IMR-90 (cell line): ENCODE results near the gene PARD3. TPM values are rescaled to one million over a fixed set of nuclear protein-coding genes. Genes with fewer than 3 reads are reported as not detected.

Experiments
- ATAC-seq: fragments of 200-7000 bp; cut with Tn5 transposase; 2 replicates; pipeline ENCODE4 v1.9.1; 2020; ENCODE audit warnings: low read depth, mild to moderate bottlenecking, moderate library complexity
- BruUV-seq: library from RNA; stranded (reverse); fragments of 400-500 nt; replicated peaks from 2 replicates; lab custom pipeline; 2021; lab: Mats Ljungman, UMichigan
- CTCF ChIA-PET: fragments of 300-600 bp; formaldehyde crosslinking; extraction: SDS; loops from one replicate; lab custom pipeline; 2021; ENCODE audit warnings: antibody characterized with exemption; lab: Yijun Ruan, JAX
- POLR2A ChIA-PET: fragments of 300-600 bp; sonication (Branson Sonifier 250); formaldehyde crosslinking; loops from one replicate; lab custom pipeline; 2022; ENCODE audit warnings: antibody characterized with exemption; ENCODE audit not compliant: unreplicated experiment; lab: Charles Lee
- DNase-seq: peaks from one replicate; pipeline ENCODE4 v3.0.0; 2013
- H2AFZ ChIP-seq: replicated peaks from 2 replicates; pipeline ENCODE3; 2013; ENCODE audit warnings: low read length, mild to moderate bottlenecking; ENCODE audit not compliant: poor library complexity
- H2AK5ac ChIP-seq: 2 replicates; pipeline ENCODE4 v1.6.1; 2013; ENCODE audit warnings: low read depth, low read length, inconsistent platforms
- H2AK9ac ChIP-seq: replicated peaks from 2 replicates; pipeline ENCODE3; 2013; ENCODE audit warnings: mild to moderate bottlenecking, low read depth, low read length, moderate library complexity; ENCODE audit not compliant: poor library complexity
- H2BK120ac ChIP-seq: 2 replicates; pipeline ENCODE4 v1.6.1; 2013; ENCODE audit warnings: low read depth, low read length, inconsistent platforms
- H2BK15ac ChIP-seq: 3 replicates; pipeline ENCODE4 v1.6.1; 2013; ENCODE audit warnings: low read depth, low read length, inconsistent platforms
- H2BK20ac ChIP-seq: 2 replicates; pipeline ENCODE4 v1.6.1; 2013; ENCODE audit warnings: low read depth, mild to moderate bottlenecking, inconsistent platforms, low read length, moderate library complexity
- H2BK5ac ChIP-seq: 2 replicates; pipeline ENCODE4 v1.6.1; 2013; ENCODE audit warnings: mild to moderate bottlenecking, low read depth, low read length, inconsistent platforms; ENCODE audit not compliant: poor library complexity, severe bottlenecking
- H3K14ac ChIP-seq: replicated peaks from 2 replicates; pipeline ENCODE4 v1.6.1; 2013; ENCODE audit warnings: low read depth, low read length, inconsistent platforms
- H3K18ac ChIP-seq: 2 replicates; pipeline ENCODE4 v1.6.1; 2013; ENCODE audit warnings: low read depth, low read length, control low read depth
- H3K23ac ChIP-seq: 2 replicates; pipeline ENCODE4 v1.6.1; 2013; ENCODE audit warnings: low read depth, low read length, inconsistent platforms
- H3K27ac ChIP-seq: 2 replicates; pipeline ENCODE4 v1.5.1; 2013; ENCODE audit warnings: mild to moderate bottlenecking, control low read depth, low read length; ENCODE audit not compliant: insufficient read depth
- H3K27me3 ChIP-seq: 2 replicates; pipeline ENCODE4 v1.6.1; 2013; ENCODE audit warnings: low read length; ENCODE audit not compliant: control insufficient read depth, insufficient read depth
- H3K36me3 ChIP-seq: 2 replicates; pipeline ENCODE4 v1.6.1; 2013; ENCODE audit warnings: low read length, mixed read lengths; ENCODE audit not compliant: control insufficient read depth, insufficient read depth
- H3K4ac ChIP-seq: 2 replicates; pipeline ENCODE4 v1.6.1; 2013; ENCODE audit warnings: low read depth, low read length, inconsistent platforms
- H3K4me1 ChIP-seq: 2 replicates; pipeline ENCODE4 v1.6.1; 2013; ENCODE audit warnings: low read length, mixed read lengths; ENCODE audit not compliant: control insufficient read depth, insufficient read depth
- H3K4me2 ChIP-seq: 2 replicates; pipeline ENCODE4 v1.6.1; 2013; ENCODE audit warnings: low read depth, mild to moderate bottlenecking, control low read depth, low read length, moderate library complexity
- H3K4me3 ChIP-seq: 2 replicates; pipeline ENCODE4 v1.5.1; 2013; ENCODE audit warnings: low read depth, mild to moderate bottlenecking, control low read depth, low read length, moderate library complexity; ENCODE audit not compliant: insufficient read depth
- H3K56ac ChIP-seq: 2 replicates; pipeline ENCODE4 v1.6.1; 2013; ENCODE audit warnings: low read length, inconsistent platforms; ENCODE audit not compliant: insufficient read depth; ENCODE audit errors: extremely low read depth
- H3K79me1 ChIP-seq, 2 experiments: 2 replicates each; pipeline ENCODE4 v1.6.1; 2013; ENCODE audit warnings: low read length in 2 of 2, inconsistent platforms in 1 of 2, low read depth in 1 of 2
- H3K9ac ChIP-seq: 2 replicates; pipeline ENCODE4 v1.6.1; 2013; ENCODE audit warnings: low read depth, low read length, control low read depth
- H3K9me1 ChIP-seq: 2 replicates; pipeline ENCODE4 v1.6.1; 2013; ENCODE audit warnings: low read length, inconsistent platforms; ENCODE audit not compliant: insufficient read depth
- H3K9me3 ChIP-seq: 2 replicates; pipeline ENCODE4 v1.6.1; 2013; ENCODE audit warnings: low read length; ENCODE audit not compliant: control insufficient read depth, insufficient read depth
- H4K20me1 ChIP-seq: 2 replicates; pipeline ENCODE4 v1.6.1; 2013; ENCODE audit warnings: low read length, inconsistent platforms; ENCODE audit not compliant: insufficient read depth
- H4K5ac ChIP-seq: 2 replicates; pipeline ENCODE4 v1.6.1; 2013; ENCODE audit warnings: mild to moderate bottlenecking, low read depth, low read length, control low read depth
- H4K8ac ChIP-seq, 2 experiments: 2 replicates each; pipeline ENCODE4 v1.6.1; 2013; ENCODE audit warnings: low read depth in 2 of 2, low read length in 2 of 2, control low read depth in 1 of 2, inconsistent platforms in 1 of 2
- H4K91ac ChIP-seq: 2 replicates; pipeline ENCODE4 v1.6.1; 2013; ENCODE audit warnings: low read depth, low read length, inconsistent platforms; ENCODE audit not compliant: insufficient read depth
- BHLHE40 ChIP-seq: fragments of 150-350 bp; IDR thresholded peaks from 2 replicates; pipeline ENCODE4 v1.6.1; 2016; ENCODE audit warnings: mild to moderate bottlenecking, low read depth, low read length
- CEBPB ChIP-seq: IDR thresholded peaks from 2 replicates; pipeline ENCODE4 v1.6.1; 2012; ENCODE audit warnings: low read depth, low read length, improper control_type of control experiment
- CHD1 ChIP-seq: IDR thresholded peaks from 2 replicates; pipeline ENCODE4 v1.6.1; 2012; ENCODE audit warnings: low read depth, low read length, improper control_type of control experiment
- CTCF ChIP-seq: conservative IDR thresholded peaks from 2 replicates; pipeline ENCODE4 v1.5.1; 2012; ENCODE audit warnings: mild to moderate bottlenecking, low read depth, low read length, improper control_type of control experiment
- ELK1 ChIP-seq: fragments of 150-350 bp; IDR thresholded peaks from 2 replicates; pipeline ENCODE4 v1.6.1; 2016; ENCODE audit warnings: low read depth, mild to moderate bottlenecking, low read length, moderate library complexity, borderline replicate concordance
- FOS ChIP-seq: fragments of 150-350 bp; IDR thresholded peaks from 2 replicates; pipeline ENCODE4 v1.6.1; 2016; ENCODE audit warnings: low read depth, low read length
- MAFK ChIP-seq: IDR thresholded peaks from 2 replicates; pipeline ENCODE4 v1.6.1; 2012; ENCODE audit warnings: low read depth, low read length, improper control_type of control experiment
- MAZ ChIP-seq: IDR thresholded peaks from 2 replicates; pipeline ENCODE4 v1.6.1; 2012; ENCODE audit warnings: low read depth, mild to moderate bottlenecking, low read length, improper control_type of control experiment, moderate library complexity, borderline replicate concordance
- MXI1 ChIP-seq: IDR thresholded peaks from 2 replicates; pipeline ENCODE4 v1.6.1; 2012; ENCODE audit warnings: low read depth, mild to moderate bottlenecking, low read length, moderate library complexity, borderline replicate concordance
- NFE2L2 ChIP-seq: fragments of 150-350 bp; IDR thresholded peaks from 2 replicates; pipeline ENCODE4 v1.6.1; 2016; ENCODE audit warnings: low read depth, mild to moderate bottlenecking, low read length
- POLR2A ChIP-seq: IDR thresholded peaks from 2 replicates; pipeline ENCODE4 v1.6.1; 2012; ENCODE audit warnings: mild to moderate bottlenecking, low read depth, low read length
- RAD21 ChIP-seq: IDR thresholded peaks from 2 replicates; pipeline ENCODE4 v1.6.1; 2012; ENCODE audit warnings: low read length, improper control_type of control experiment
- RCOR1 ChIP-seq: IDR thresholded peaks from 2 replicates; pipeline ENCODE4 v1.6.1; 2012; ENCODE audit warnings: mild to moderate bottlenecking, low read length, improper control_type of control experiment; ENCODE audit not compliant: insufficient replicate concordance
- RFX5 ChIP-seq: IDR thresholded peaks from 2 replicates; pipeline ENCODE4 v1.8.0; 2012; ENCODE audit warnings: low read depth, mild to moderate bottlenecking, low read length, moderate library complexity
- SMC3 ChIP-seq: fragments of 150-350 bp; IDR thresholded peaks from 2 replicates; pipeline ENCODE4 v1.6.1; 2016; ENCODE audit warnings: low read depth, mild to moderate bottlenecking, antibody characterized with exemption, low read length, moderate library complexity
- USF2 ChIP-seq: fragments of 150-350 bp; IDR thresholded peaks from 2 replicates; pipeline ENCODE4 v1.6.1; 2017; ENCODE audit warnings: mild to moderate bottlenecking, antibody characterized with exemption, low read length, low read depth
- WGBS, 2 experiments: methylation state at CpG; one replicate each; pipeline versions ENCODE4 v1.1.5 to v1.1.7; 2013; ENCODE audit warnings: missing lambda C conversion rate in 2 of 2; ENCODE audit not compliant: insufficient read length in 1 of 2; ENCODE audit errors: extremely low coverage in 2 of 2; 5-methylcytosine and 5-hydroxymethylcytosine counted together
- dilution Hi-C: fragments of 300-500 bp; cut with HindIII; formaldehyde crosslinking; loops from one replicate; pipeline ENCODE4 v1.14.3; 2018; ENCODE audit warnings: low sequenced_read_pairs; ENCODE audit not compliant: unreplicated experiment
- in situ Hi-C: fragments of 300-500 bp; cut with MboI; formaldehyde crosslinking; loops from 3 replicates; pipeline ENCODE4 v1.14.3; 2019; ENCODE audit warnings: low sequenced_read_pairs, inconsistent platforms, mixed read lengths
- intact Hi-C: fragments of 100-400 bp; cut with micrococcal nuclease; formaldehyde crosslinking; loops from 2 replicates; pipeline ENCODE4 v1.10.0; 2022
- polyA plus RNA-seq, 3 experiments: library from polyadenylated mRNA; depleted of rRNA; stranded (reverse); fragments of >200 nt; gene quantifications; 2 replicates each; pipeline ENCODE4 v1.2.3, GENCODE V29; 2012; ENCODE audit warnings: low replicate concordance in 1 of 3
- total RNA-seq: library from RNA; depleted of rRNA; stranded (reverse); fragments of >200 nt; gene quantifications from 2 replicates; pipeline ENCODE4 v1.2.3, GENCODE V29; 2012

Gene PARD3
- total and polyA plus RNA-seq, 2 of the 4 experiments (the other 2 are of a cell fraction) = 14.6 to 37.5 TPM

- WGBS, 2 experiments = 86 to 100% methylated on average over 1 of the region's 2 CpGs
- no peak overlapping the region for H2BK5ac ChIP-seq
- H2BK120ac ChIP-seq = no peak overlapping the region
- H2AFZ ChIP-seq = no peak overlapping the region
- no peak overlapping the region for H4K8ac ChIP-seq
- H3K79me1 ChIP-seq = peaks cover 44 to 76% of the 10 kb centered on the region in 2 experiments
- H3K23ac ChIP-seq = no peak overlapping the region
- H3K27me3 ChIP-seq = no peaks in the 10 kb centered on the region
- no peak overlapping the region for H4K5ac ChIP-seq
- no peak overlapping the region for H3K14ac ChIP-seq
- no peak overlapping the region for H2AK9ac ChIP-seq
- in situ Hi-C loops = no loop called here
- H3K4me3 ChIP-seq = no peak overlapping the region
- no peak overlapping the region for H3K4me2 ChIP-seq
- H4K91ac ChIP-seq = no peak overlapping the region
- no peak overlapping the region for H3K4ac ChIP-seq
- CTCF ChIA-PET = interaction anchor here (0.7 kb wide), 1 partner anchor 198 kb away, joined by 3 read pairs; no protein-coding TSS in a partner anchor
- no peak overlapping the region for H3K27ac ChIP-seq
- no peaks in the 10 kb centered on the region; the same call in 1 of the 2 replicates for H4K20me1 ChIP-seq
- H3K9me1 ChIP-seq = peaks cover 12% of the 10 kb centered on the region
- no peak for TF ChIP-seq RCOR1
- no peak for TF ChIP-seq BHLHE40
- no peak for TF ChIP-seq CHD1
- TF ChIP-seq MAZ = no peak
- TF ChIP-seq ELK1 = no peak
- TF ChIP-seq FOS = no peak
- TF ChIP-seq RAD21 = no peak
- TF ChIP-seq MXI1 = no peak
- TF ChIP-seq CTCF = no peak
- TF ChIP-seq NFE2L2 = no peak
- TF ChIP-seq SMC3 = no peak
- TF ChIP-seq RFX5 = no peak
- TF ChIP-seq POLR2A = no peak
- TF ChIP-seq MAFK = no peak
- TF ChIP-seq USF2 = no peak
- TF ChIP-seq CEBPB = no peak
- no peak overlapping the region for H3K9ac ChIP-seq
- no peak overlapping the region for H2BK20ac ChIP-seq
- DNase-seq (no peak), ATAC-seq (no peak)
- peaks cover 11% of the 10 kb centered on the region for H3K4me1 ChIP-seq
- H2AK5ac ChIP-seq = no peak overlapping the region
- dilution Hi-C loops = no loop called here
- BruUV-seq = no TSS peak
- no peaks in the 10 kb centered on the region for H3K9me3 ChIP-seq
- POLR2A ChIA-PET = no interaction called here
- H3K56ac ChIP-seq = no peak overlapping the region
- no peaks in the 10 kb centered on the region for H3K36me3 ChIP-seq
- H3K18ac ChIP-seq = no peak overlapping the region
- intact Hi-C loops = no loop called here
- H2BK15ac ChIP-seq = no peak overlapping the region
These were observed 112.1 kb downstream of the PARD3 start for GRCh38 chr10:34702982-34703381.
